Chondrocyte (in vitro differentiated cells): ENCODE data around the gene SORCS1. TPM values are rescaled to one million over a fixed set of nuclear protein-coding genes. Genes with fewer than 3 reads are reported as not detected.
A peak's percentile ranks its signal among the peaks of the same experiment; 100 is the strongest.

ENCODE experiments used
- DNase-seq: peaks from one replicate; pipeline ENCODE4 v3.0.0; 2021; ENCODE audit warnings: mixed read lengths, low spot score
- H3K27ac Mint-ChIP-seq: one replicate; pipeline ENCODE4 v1.8.0; 2021; ENCODE audit warnings: mild to moderate bottlenecking, moderate library complexity, mixed read lengths; ENCODE audit not compliant: unreplicated experiment
- H3K27me3 Mint-ChIP-seq: 2 replicates; pipeline ENCODE4 v1.8.0; 2021; ENCODE audit warnings: low read depth, mixed read lengths
- H3K36me3 Mint-ChIP-seq: 2 replicates; pipeline ENCODE4 v1.8.0; 2021; ENCODE audit warnings: low read depth, mixed read lengths
- H3K4me1 Mint-ChIP-seq: 2 replicates; pipeline ENCODE4 v1.8.0; 2021; ENCODE audit warnings: low read depth, mild to moderate bottlenecking, mixed read lengths
- H3K4me3 Mint-ChIP-seq: one replicate; pipeline ENCODE4 v1.8.0; 2021; ENCODE audit warnings: mild to moderate bottlenecking, moderate library complexity, mixed read lengths; ENCODE audit not compliant: unreplicated experiment
- H3K9me3 Mint-ChIP-seq: 2 replicates; pipeline ENCODE4 v1.8.0; 2021; ENCODE audit warnings: low read depth, mixed read lengths
- CTCF ChIP-seq: fragments of 200-600 bp; sonication (generic); IDR thresholded peaks from 2 replicates; pipeline ENCODE4 v1.5.0; 2021; ENCODE audit warnings: antibody characterized with exemption, mild to moderate bottlenecking, moderate library complexity
- total RNA-seq: library from RNA; stranded (reverse); gene quantifications from 3 replicates; pipeline ENCODE4 v1.2.1, GENCODE V29; 2021

SORCS1 gene
- total RNA-seq, 1 donor from 2014 or later = not detected

DNA sequence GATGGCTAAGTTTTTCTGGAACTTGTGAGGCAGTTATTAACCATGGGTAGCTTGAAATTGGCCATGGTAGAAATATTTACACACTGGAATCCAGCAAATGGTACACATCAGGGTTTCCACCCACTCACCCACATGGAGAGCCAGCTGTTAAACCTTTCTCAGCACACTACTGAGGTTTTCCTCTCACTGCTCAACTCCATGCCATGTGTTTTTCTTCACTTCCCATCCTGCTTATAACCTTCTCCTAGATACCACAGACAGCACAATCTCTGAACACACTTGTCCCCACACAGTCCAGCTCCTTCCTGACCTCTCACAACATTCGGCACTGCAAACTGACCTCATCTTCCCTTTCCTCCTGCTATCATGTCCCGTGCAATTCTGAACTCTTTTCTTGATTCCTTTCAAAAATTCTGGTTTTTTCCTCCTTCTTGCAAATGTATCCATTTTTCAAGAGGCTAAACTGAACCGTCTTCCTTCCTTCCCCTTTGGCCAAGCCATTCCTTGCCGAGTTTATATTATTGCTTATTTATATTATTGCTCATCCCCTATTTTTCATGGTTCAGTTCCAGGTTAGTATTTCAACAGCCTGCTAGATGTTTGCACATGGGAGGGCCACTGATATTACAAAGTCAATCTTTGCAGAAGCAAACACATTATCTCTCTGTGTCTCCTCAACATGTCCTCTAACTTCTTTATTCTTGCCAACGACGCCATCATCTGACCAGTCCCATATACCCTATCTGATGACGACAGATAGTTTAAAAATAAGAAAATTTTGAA lies 606.4 kb downstream of the SORCS1 start:
- Mint-ChIP-seq H3K9me3 (no peaks in the 10 kb centered on the region), H3K4me1 (peaks cover 34% of the 10 kb centered on the region), H3K27me3 (no peaks in the 10 kb centered on the region), H3K27ac (no peak overlapping the region), H3K36me3 (no peaks in the 10 kb centered on the region), H3K4me3 (no peak overlapping the region)
- no peak for DNase-seq
- TF ChIP-seq CTCF = no peak

GRCh38 chr10:106557053-106557452 lies 607.5 kb downstream of the SORCS1 start:
- no peak overlapping the region for H3K4me3 Mint-ChIP-seq
- H3K36me3 Mint-ChIP-seq = no peaks in the 10 kb centered on the region
- peaks cover 34% of the 10 kb centered on the region for H3K4me1 Mint-ChIP-seq
- DNase-seq = no peak
- H3K27ac Mint-ChIP-seq = no peak overlapping the region
- no peaks in the 10 kb centered on the region for H3K27me3 Mint-ChIP-seq
- no peak for TF ChIP-seq CTCF
- no peaks in the 10 kb centered on the region for H3K9me3 Mint-ChIP-seq

GRCh38 chr10:106555599-106555998 lies 608.9 kb downstream of the SORCS1 start:
- no peaks in the 10 kb centered on the region for H3K36me3 Mint-ChIP-seq
- DNase-seq = no peak
- no peak for TF ChIP-seq CTCF
- H3K27ac Mint-ChIP-seq = peak overlapping the region; percentile 4
- no peaks in the 10 kb centered on the region for H3K27me3 Mint-ChIP-seq
- H3K4me1 Mint-ChIP-seq = peaks cover 25% of the 10 kb centered on the region
- H3K4me3 Mint-ChIP-seq = no peak overlapping the region
- no peaks in the 10 kb centered on the region for H3K9me3 Mint-ChIP-seq

- TF ChIP-seq CTCF = no peak
- Mint-ChIP-seq H3K4me3 (no peak overlapping the region), H3K27me3 (peaks cover 7% of the 10 kb centered on the region), H3K9me3 (no peaks in the 10 kb centered on the region), H3K4me1 (no peaks in the 10 kb centered on the region), H3K27ac (no peak overlapping the region), H3K36me3 (no peaks in the 10 kb centered on the region)
- DNase-seq = no peak
Observed at GRCh38 chr10:106551501-106552062, 612.9 kb downstream of the SORCS1 start.

GRCh38 chr10:106548832-106549231 lies 615.7 kb downstream of the SORCS1 start:
- no peaks in the 10 kb centered on the region for H3K9me3 Mint-ChIP-seq
- no peaks in the 10 kb centered on the region for H3K36me3 Mint-ChIP-seq
- no peak for DNase-seq
- no peak overlapping the region for H3K27ac Mint-ChIP-seq
- no peak for TF ChIP-seq CTCF
- H3K4me1 Mint-ChIP-seq = no peaks in the 10 kb centered on the region
- H3K4me3 Mint-ChIP-seq = no peak overlapping the region
- H3K27me3 Mint-ChIP-seq = peaks cover 10% of the 10 kb centered on the region
